Raji (cell line): Measurements from ENCODE around the gene RYR3.

Experiments used
- POLR2A ChIP-seq: IDR thresholded peaks from 2 replicates; pipeline ENCODE4 v1.6.1; 2011; ENCODE audit warnings: low read depth, low read length, control low read depth; ENCODE audit not compliant: insufficient read depth

RYR3 gene

DNA sequence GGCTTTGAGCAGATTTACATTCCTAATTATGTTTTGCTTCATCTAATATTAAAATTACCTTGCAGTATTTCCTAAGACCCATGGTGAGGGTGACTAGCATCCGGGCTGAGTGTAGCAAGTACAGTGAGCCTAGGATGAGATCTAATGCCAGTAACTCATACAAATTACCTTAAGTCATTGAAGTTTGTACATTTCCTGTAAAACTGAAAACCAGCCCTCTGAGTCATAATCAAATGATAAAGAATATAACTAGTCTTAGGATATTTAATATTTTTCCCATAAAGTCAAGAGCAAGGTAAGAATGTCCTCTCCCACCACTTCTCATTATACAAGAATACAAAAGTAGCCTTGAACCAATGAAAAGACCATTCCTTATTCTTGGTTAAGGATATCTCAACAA is 602.7 kb downstream of the RYR3 start:
- no peak for TF ChIP-seq POLR2A
